LNCaP clone FGC (cell line): ENCODE measurements around the gene BOK.

ENCODE experiments used
- DNase-seq: peaks from one replicate; pipeline ENCODE4 v3.0.0-alpha.2; 2011; ENCODE audit warnings: low read depth
- H3K4me3 ChIP-seq: 2 replicates; pipeline ENCODE4 v1.5.1; 2011; ENCODE audit warnings: mild to moderate bottlenecking, low read depth, low read length, control low read depth
- TF ChIP-seq, protein P1 (sequence below): IDR thresholded peaks from 2 replicates; pipeline ENCODE4 v1.5.1; 2012; ENCODE audit warnings: mild to moderate bottlenecking; ENCODE audit not compliant: control insufficient read depth, insufficient read depth; ENCODE audit errors: extremely low read depth

BOK gene

DNA sequence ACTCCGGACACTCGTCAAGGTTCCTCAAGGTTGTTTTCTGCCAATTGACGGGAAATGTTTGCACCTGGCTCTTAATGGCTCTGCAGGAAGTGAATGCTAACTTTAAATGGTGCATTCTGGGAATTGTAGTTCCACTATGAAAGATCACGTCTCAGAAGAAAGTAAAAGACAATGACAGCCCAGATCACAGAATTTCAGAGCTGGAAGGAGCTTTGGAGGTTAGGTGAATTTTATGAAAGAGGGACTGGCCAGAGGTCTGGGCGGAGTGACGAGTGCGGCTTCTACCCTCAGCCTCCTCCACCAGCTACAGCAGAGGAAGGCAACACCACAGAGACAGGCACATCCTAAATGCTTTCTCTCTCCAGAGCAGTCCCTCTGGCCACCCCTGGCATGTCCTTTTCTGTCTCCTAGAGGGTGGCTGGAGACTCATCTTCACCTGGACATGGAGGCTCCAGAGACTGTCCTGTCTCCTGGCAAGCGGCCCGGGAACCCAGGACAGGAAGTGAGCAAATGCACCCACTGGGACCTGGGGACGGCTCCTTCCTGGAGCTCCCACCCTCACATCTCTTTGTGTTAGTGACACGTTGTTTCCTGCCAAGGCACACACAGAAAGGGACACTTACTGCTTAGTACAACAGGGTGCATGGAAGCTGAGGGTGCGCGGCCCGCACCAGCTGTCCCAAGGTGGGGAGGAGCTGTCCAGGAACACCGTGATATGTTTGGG lies 59.0 kb downstream of the BOK start:
- DNase-seq: peak; percentile 67
- TF ChIP-seq, protein P1, sequence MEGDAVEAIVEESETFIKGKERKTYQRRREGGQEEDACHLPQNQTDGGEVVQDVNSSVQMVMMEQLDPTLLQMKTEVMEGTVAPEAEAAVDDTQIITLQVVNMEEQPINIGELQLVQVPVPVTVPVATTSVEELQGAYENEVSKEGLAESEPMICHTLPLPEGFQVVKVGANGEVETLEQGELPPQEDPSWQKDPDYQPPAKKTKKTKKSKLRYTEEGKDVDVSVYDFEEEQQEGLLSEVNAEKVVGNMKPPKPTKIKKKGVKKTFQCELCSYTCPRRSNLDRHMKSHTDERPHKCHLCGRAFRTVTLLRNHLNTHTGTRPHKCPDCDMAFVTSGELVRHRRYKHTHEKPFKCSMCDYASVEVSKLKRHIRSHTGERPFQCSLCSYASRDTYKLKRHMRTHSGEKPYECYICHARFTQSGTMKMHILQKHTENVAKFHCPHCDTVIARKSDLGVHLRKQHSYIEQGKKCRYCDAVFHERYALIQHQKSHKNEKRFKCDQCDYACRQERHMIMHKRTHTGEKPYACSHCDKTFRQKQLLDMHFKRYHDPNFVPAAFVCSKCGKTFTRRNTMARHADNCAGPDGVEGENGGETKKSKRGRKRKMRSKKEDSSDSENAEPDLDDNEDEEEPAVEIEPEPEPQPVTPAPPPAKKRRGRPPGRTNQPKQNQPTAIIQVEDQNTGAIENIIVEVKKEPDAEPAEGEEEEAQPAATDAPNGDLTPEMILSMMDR: no peak
- H3K4me3 ChIP-seq: peak overlapping the region; percentile 52

- no peak for DNase-seq
- TF ChIP-seq, protein P1: no peak
- H3K4me3 ChIP-seq: peak overlapping the region; percentile 52
These were observed 59.8 kb downstream of the BOK start for GRCh38 chr2:241618296-241618805.

DNA sequence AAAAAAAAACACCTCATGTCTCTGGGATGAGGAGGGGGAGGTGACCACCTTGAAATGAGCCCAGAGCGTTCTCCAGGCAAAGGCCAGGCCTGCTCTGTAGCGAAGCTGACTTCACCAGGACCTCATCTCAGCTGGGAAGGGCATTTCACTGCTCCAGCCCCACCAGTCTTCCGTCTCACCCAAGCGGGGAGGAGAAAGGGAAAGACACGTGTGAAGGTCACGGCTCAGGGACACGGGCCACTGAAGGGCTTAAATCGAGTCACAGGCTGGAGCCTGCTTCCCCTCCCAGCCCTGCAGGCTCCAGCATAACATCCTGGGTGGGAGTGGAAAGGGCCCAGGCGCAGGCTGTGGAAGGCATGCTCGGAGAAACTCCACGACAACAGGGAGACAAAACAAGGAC lies 60.3 kb downstream of the BOK start:
- TF ChIP-seq, protein P1: no peak
- no peak for DNase-seq
- H3K4me3 ChIP-seq: no peak overlapping the region

- no peak for DNase-seq
- no peak overlapping the region for H3K4me3 ChIP-seq
- TF ChIP-seq, protein P1: no peak
These were observed 61.3 kb downstream of the BOK start for GRCh38 chr2:241619597-241620418.

DNA sequence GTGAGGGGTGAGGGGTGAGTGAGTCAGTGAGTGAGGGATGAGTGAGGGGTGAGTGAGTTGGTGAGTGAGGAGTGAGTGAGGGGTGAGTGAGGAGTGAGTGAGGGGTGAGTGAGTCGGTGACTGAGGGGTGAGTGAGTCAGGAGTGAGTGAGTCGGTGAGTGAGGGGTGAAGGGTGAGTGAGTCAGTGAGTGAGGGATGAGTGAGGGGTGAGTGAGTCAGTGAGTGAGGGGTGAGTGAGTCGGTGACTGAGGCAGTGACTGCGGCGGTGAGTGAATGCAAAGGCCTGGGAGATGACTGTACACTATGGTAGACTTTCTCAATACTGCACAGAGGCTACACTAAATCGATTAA lies 61.8 kb downstream of the BOK start:
- TF ChIP-seq, protein P1: no peak
- no peak overlapping the region for H3K4me3 ChIP-seq
- DNase-seq: no peak
